HepG2 (cell line): ENCODE measurements around the gene UBE2C. TPM values are rescaled to one million over a fixed set of nuclear protein-coding genes. Genes with fewer than 3 reads are reported as not detected.

Experiments used
- ATF6 ChIP-seq: sonication (generic); formaldehyde crosslinking; conservative IDR thresholded peaks from 2 replicates; pipeline ENCODE4 v1.4.0; 2020; ENCODE audit warnings: missing genetic modification reagents
- EEA1 ChIP-seq: sonication (generic); formaldehyde crosslinking; IDR thresholded peaks from 2 replicates; pipeline ENCODE4 v1.5.1; 2020; ENCODE audit warnings: mild to moderate bottlenecking, missing genetic modification reagents, borderline replicate concordance
- HIC2 ChIP-seq: sonication (generic); formaldehyde crosslinking; IDR thresholded peaks from 2 replicates; pipeline ENCODE4 v1.9.0; 2022; ENCODE audit warnings: low read depth, missing genetic modification reagents
- HMG20B ChIP-seq: conservative IDR thresholded peaks from 2 replicates; pipeline ENCODE4 v1.6.1; 2016; ENCODE audit warnings: missing genetic modification reagents, missing compliant biosample characterization
- RBM39 ChIP-seq: fragments of 200-400 bp; formaldehyde crosslinking; IDR thresholded peaks from one replicate; pipeline ENCODE4 v1.6.1; 2018; ENCODE audit warnings: antibody characterized with exemption, mild to moderate bottlenecking, low read depth, low read length; ENCODE audit not compliant: poor library complexity, severe bottlenecking
- ZBTB10 ChIP-seq: sonication (generic); formaldehyde crosslinking; IDR thresholded peaks from 2 replicates; pipeline ENCODE4 v1.4.0; 2020; ENCODE audit warnings: missing genetic modification reagents, borderline replicate concordance
- ZBTB3 ChIP-seq: sonication (generic); formaldehyde crosslinking; IDR thresholded peaks from 2 replicates; pipeline ENCODE4 v1.4.0; 2020; ENCODE audit warnings: low read depth, mild to moderate bottlenecking, moderate library complexity, missing genetic modification reagents, borderline replicate concordance
- ZNF407 ChIP-seq: sonication (generic); formaldehyde crosslinking; IDR thresholded peaks from one replicate; pipeline ENCODE4 v1.5.1; 2020; ENCODE audit warnings: mild to moderate bottlenecking, missing genetic modification reagents; ENCODE audit errors: not compliant biosample characterization
- ZNF484 ChIP-seq: sonication (generic); formaldehyde crosslinking; IDR thresholded peaks from 2 replicates; pipeline ENCODE4 v1.5.1; 2020; ENCODE audit warnings: mild to moderate bottlenecking, low read depth, missing genetic modification reagents, borderline replicate concordance
- ZNF569 ChIP-seq: sonication (generic); formaldehyde crosslinking; IDR thresholded peaks from 2 replicates; pipeline ENCODE4 v1.5.0; 2020; ENCODE audit warnings: mild to moderate bottlenecking, missing genetic modification reagents, moderate library complexity, borderline replicate concordance
- ZSCAN29 ChIP-seq: sonication (generic); formaldehyde crosslinking; conservative IDR thresholded peaks from 2 replicates; pipeline ENCODE4 v1.4.0; 2020; ENCODE audit warnings: mild to moderate bottlenecking, missing genetic modification reagents
- polyA plus RNA-seq, 8 experiments: library from polyadenylated mRNA; depleted of rRNA in 3 of 8; stranded (reverse) in 7 of 8; unstranded in 1 of 8; fragments of >200 nt; fragmentation: Illumina TruSeq in 4 of 8; extraction: Trizol in 4 of 8; gene quantifications; 2 replicates each; pipeline versions ENCODE4 v1.2.1 to v1.2.3, GENCODE V29; 2011 to 2016; ENCODE audit warnings: low read depth in 4 of 8, missing spikeins in 1 of 8, mixed read lengths in 1 of 8; ENCODE audit not compliant: insufficient read depth in 1 of 8
- total RNA-seq, 5 experiments: library from RNA; depleted of rRNA; stranded (reverse); fragments of >200 nt; fragmentation: Illumina TruSeq; extraction: Trizol; gene quantifications; 2 replicates each; pipeline ENCODE4 v1.2.3, GENCODE V29; 2016; ENCODE audit warnings: low read depth in 1 of 5

The UBE2C gene
- total and polyA plus RNA-seq, 2 of the 13 experiments (the other 11 are each of a cell fraction or from before 2014, with no cell fraction given): 100 to 123 TPM

GRCh38 chr20:45833030-45833882 lies 20.8 kb downstream of the UBE2C start, which contains the start of gene SNX21 (continued):
- TF ChIP-seq RBM39: no peak
- no peak for TF ChIP-seq ZNF484
- TF ChIP-seq ATF6 (CRISPR knock-in tag): no peak
- TF ChIP-seq HIC2 (CRISPR knock-in tag): no peak
- no peak; the same call in 1 of the 2 replicates for TF ChIP-seq EEA1 (CRISPR knock-in tag)
- TF ChIP-seq ZSCAN29 (CRISPR knock-in tag): peak; percentile 94
- TF ChIP-seq ZBTB3 (CRISPR knock-in tag): peak; percentile 91
- TF ChIP-seq ZBTB10 (CRISPR knock-in tag): no peak; the same call in 1 of the 2 replicates
- TF ChIP-seq ZNF407 (CRISPR knock-in tag): no peak
- no peak; the same call in 1 of the 2 replicates for TF ChIP-seq HMG20B (CRISPR knock-in tag)
- no peak for TF ChIP-seq ZNF569 (CRISPR knock-in tag)
